Endothelial cell of umbilical vein (primary cell): ENCODE data around the gene PRDM2.

Source experiments
- EZH2 ChIP-seq: IDR thresholded peaks from 2 replicates; pipeline ENCODE4 v1.6.1; 2012; ENCODE audit warnings: borderline replicate concordance, low read depth, mild to moderate bottlenecking, moderate library complexity, low read length, inconsistent platforms; ENCODE audit not compliant: severe bottlenecking
- FOS ChIP-seq: IDR thresholded peaks from 2 replicates; pipeline ENCODE4 v1.6.1; 2011; ENCODE audit warnings: mild to moderate bottlenecking, low read length, moderate library complexity, borderline replicate concordance; ENCODE audit not compliant: insufficient read depth
- GATA2 ChIP-seq: IDR thresholded peaks from 2 replicates; pipeline ENCODE4 v1.7.0; 2011; ENCODE audit warnings: low read depth, mild to moderate bottlenecking, moderate library complexity, mixed read lengths, low read length; ENCODE audit not compliant: insufficient read length, insufficient read depth
- MYC ChIP-seq: IDR thresholded peaks from one replicate; pipeline ENCODE4 v1.6.1; 2011; ENCODE audit warnings: mild to moderate bottlenecking, low read depth, low read length
- POLR2A ChIP-seq: IDR thresholded peaks from 2 replicates; pipeline ENCODE4 v1.6.1; 2012; ENCODE audit warnings: low read depth, mild to moderate bottlenecking, control low read depth, low read length
- TF ChIP-seq, protein P1 (sequence below), 2 donors: IDR thresholded peaks; 1 replicate in 1 of 2; 2 replicates in 1 of 2; pipeline ENCODE4 v1.5.1; 2011; ENCODE audit warnings: low read length in 2 of 2, mild to moderate bottlenecking in 2 of 2, moderate library complexity in 2 of 2, control low read depth in 1 of 2, inconsistent platforms in 1 of 2, low read depth in 1 of 2; ENCODE audit not compliant: insufficient read depth in 1 of 2; ENCODE audit errors: extremely low read depth in 1 of 2

DNA sequence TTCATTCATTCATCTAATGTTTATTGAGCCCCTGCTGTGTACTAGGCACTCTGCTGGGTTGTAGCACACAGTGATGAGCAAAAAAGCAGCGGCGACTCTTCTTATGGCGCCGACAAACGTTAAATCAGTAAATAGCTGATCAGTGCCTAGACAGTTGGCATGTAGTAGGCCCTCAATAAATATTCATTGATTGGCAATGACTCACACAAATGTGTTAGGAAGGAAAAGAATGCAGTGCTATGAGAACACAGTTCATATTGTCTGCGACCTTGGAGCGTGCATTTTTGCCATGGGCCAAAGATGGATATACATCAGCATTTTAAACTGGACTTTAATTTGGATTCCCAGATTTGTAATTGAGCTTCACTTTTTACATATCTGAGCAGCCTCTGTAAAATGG, 52.0 kb downstream of the PRDM2 start:
- TF ChIP-seq POLR2A (no peak), GATA2 (no peak), FOS (no peak), MYC (no peak), EZH2 (no peak)
- TF ChIP-seq, protein P1, sequence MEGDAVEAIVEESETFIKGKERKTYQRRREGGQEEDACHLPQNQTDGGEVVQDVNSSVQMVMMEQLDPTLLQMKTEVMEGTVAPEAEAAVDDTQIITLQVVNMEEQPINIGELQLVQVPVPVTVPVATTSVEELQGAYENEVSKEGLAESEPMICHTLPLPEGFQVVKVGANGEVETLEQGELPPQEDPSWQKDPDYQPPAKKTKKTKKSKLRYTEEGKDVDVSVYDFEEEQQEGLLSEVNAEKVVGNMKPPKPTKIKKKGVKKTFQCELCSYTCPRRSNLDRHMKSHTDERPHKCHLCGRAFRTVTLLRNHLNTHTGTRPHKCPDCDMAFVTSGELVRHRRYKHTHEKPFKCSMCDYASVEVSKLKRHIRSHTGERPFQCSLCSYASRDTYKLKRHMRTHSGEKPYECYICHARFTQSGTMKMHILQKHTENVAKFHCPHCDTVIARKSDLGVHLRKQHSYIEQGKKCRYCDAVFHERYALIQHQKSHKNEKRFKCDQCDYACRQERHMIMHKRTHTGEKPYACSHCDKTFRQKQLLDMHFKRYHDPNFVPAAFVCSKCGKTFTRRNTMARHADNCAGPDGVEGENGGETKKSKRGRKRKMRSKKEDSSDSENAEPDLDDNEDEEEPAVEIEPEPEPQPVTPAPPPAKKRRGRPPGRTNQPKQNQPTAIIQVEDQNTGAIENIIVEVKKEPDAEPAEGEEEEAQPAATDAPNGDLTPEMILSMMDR (IDR thresholded peaks at IDR 0.05; ENCODE audit: extremely low read depth in 1 of 2, insufficient read depth in 1 of 2, low read depth in 1 of 2, low read length in 2 of 2), result no peak
